ENCODE measurements around the gene GALNT5.

- TF ChIP-seq POLR2A (IDR thresholded peaks at IDR 0.05) (no peak), CTCF (IDR thresholded peaks at IDR 0.05) (no peak)
Observed at GRCh38 chr2:157307021-157307420, 49.5 kb downstream of the GALNT5 start.
